ENCODE measurements around the gene HDAC4. TPM values are rescaled to one million over a fixed set of nuclear protein-coding genes. Genes with fewer than 3 reads are reported as not detected.

The HDAC4 gene
- total RNA-seq, 1 experiment from 2014 or later = 21.8 TPM

- H3K27me3 Mint-ChIP-seq (ENCODE audit: insufficient read depth, unreplicated experiment) = no peaks in the 10 kb centered on the region
- intact Hi-C loops (cut with micrococcal nuclease) = no loop called here
- no peaks in the 10 kb centered on the region for H3K4me1 Mint-ChIP-seq (ENCODE audit: insufficient read depth, unreplicated experiment)
- H3K27ac Mint-ChIP-seq (ENCODE audit: low read depth, unreplicated experiment) = no peak overlapping the region
- no peak overlapping the region for H3K4me3 Mint-ChIP-seq (ENCODE audit: unreplicated experiment)
- ChIA-PET POLR2A (no interaction called here), CTCF (interaction anchor here (0.7 kb wide), 1 partner anchor 88 kb away, joined by 5 read pairs; no protein-coding TSS in a partner anchor)
- DNase-seq (ENCODE audit: unreplicated experiment) = no peak
- no peaks in the 10 kb centered on the region for H3K36me3 Mint-ChIP-seq (ENCODE audit: insufficient read depth, unreplicated experiment)
- H3K9me3 Mint-ChIP-seq (ENCODE audit: unreplicated experiment) = no peaks in the 10 kb centered on the region
- no peak for TF ChIP-seq CTCF (IDR thresholded peaks at IDR 0.05; ENCODE audit: unreplicated experiment)
- no TSS peak for BruUV-seq (replicated peaks)
Observed at GRCh38 chr2:239337877-239338484, 62.8 kb downstream of the HDAC4 start.

- Mint-ChIP-seq H3K4me3 (ENCODE audit: unreplicated experiment) (no peak overlapping the region), H3K9me3 (ENCODE audit: unreplicated experiment) (no peaks in the 10 kb centered on the region), H3K4me1 (ENCODE audit: insufficient read depth, unreplicated experiment) (no peaks in the 10 kb centered on the region), H3K27me3 (ENCODE audit: insufficient read depth, unreplicated experiment) (no peaks in the 10 kb centered on the region), H3K27ac (ENCODE audit: low read depth, unreplicated experiment) (no peak overlapping the region), H3K36me3 (ENCODE audit: insufficient read depth, unreplicated experiment) (no peaks in the 10 kb centered on the region)
- BruUV-seq (replicated peaks) = no TSS peak
- intact Hi-C loops (cut with micrococcal nuclease) = no loop called here
- TF ChIP-seq CTCF (IDR thresholded peaks at IDR 0.05; ENCODE audit: unreplicated experiment) = no peak
- DNase-seq (ENCODE audit: unreplicated experiment) = no peak
- ChIA-PET CTCF (no interaction called here), POLR2A (no interaction called here)
Observed at GRCh38 chr2:239337122-239337876, 63.5 kb downstream of the HDAC4 start.

GRCh38 chr2:239331560-239331959 is 69.3 kb downstream of the HDAC4 start:
- Mint-ChIP-seq H3K9me3 (ENCODE audit: unreplicated experiment) (no peaks in the 10 kb centered on the region), H3K36me3 (ENCODE audit: insufficient read depth, unreplicated experiment) (peaks cover 6% of the 10 kb centered on the region), H3K27ac (ENCODE audit: low read depth, unreplicated experiment) (no peak overlapping the region), H3K4me1 (ENCODE audit: insufficient read depth, unreplicated experiment) (no peaks in the 10 kb centered on the region), H3K4me3 (ENCODE audit: unreplicated experiment) (no peak overlapping the region), H3K27me3 (ENCODE audit: insufficient read depth, unreplicated experiment) (no peaks in the 10 kb centered on the region)
- POLR2A ChIA-PET = interaction anchor here (0.6 to 1.0 kb wide), 2 partner anchors 107 to 221 kb away, joined by 3 to 4 read pairs; no protein-coding TSS in a partner anchor
- TF ChIP-seq CTCF (IDR thresholded peaks at IDR 0.05; ENCODE audit: unreplicated experiment) = no peak
- BruUV-seq (replicated peaks) = no TSS peak
- intact Hi-C loops (cut with micrococcal nuclease) = no loop called here
- CTCF ChIA-PET = no interaction called here
- no peak for DNase-seq (ENCODE audit: unreplicated experiment)

GRCh38 chr2:239330836-239331235 is 70.0 kb downstream of the HDAC4 start:
- Mint-ChIP-seq H3K27ac (ENCODE audit: low read depth, unreplicated experiment) (no peak overlapping the region), H3K4me1 (ENCODE audit: insufficient read depth, unreplicated experiment) (no peaks in the 10 kb centered on the region), H3K27me3 (ENCODE audit: insufficient read depth, unreplicated experiment) (no peaks in the 10 kb centered on the region), H3K4me3 (ENCODE audit: unreplicated experiment) (no peak overlapping the region), H3K36me3 (ENCODE audit: insufficient read depth, unreplicated experiment) (peaks cover 6% of the 10 kb centered on the region), H3K9me3 (ENCODE audit: unreplicated experiment) (no peaks in the 10 kb centered on the region)
- ChIA-PET POLR2A (no interaction called here), CTCF (no interaction called here)
- no TSS peak for BruUV-seq (replicated peaks)
- no peak for TF ChIP-seq CTCF (IDR thresholded peaks at IDR 0.05; ENCODE audit: unreplicated experiment)
- no peak for DNase-seq (ENCODE audit: unreplicated experiment)
- intact Hi-C loops (cut with micrococcal nuclease) = no loop called here
